ENCODE data around the gene ZNF222.

GRCh38 chr19:43984687-43985000 is 40.5 kb upstream of the ZNF222 start:
- TF ChIP-seq CTCF (IDR thresholded peaks at IDR 0.05) = no peak
- no peak for TF ChIP-seq EP300 (IDR thresholded peaks at IDR 0.05)
- no peak for TF ChIP-seq POLR2AphosphoS5 (IDR thresholded peaks at IDR 0.05)
- TF ChIP-seq POLR2A (IDR thresholded peaks at IDR 0.05) = no peak

Data from suprapubic skin (tissue), 4 donors.